ENCODE measurements around the gene PRIMA1. TPM values are rescaled to one million over a fixed set of nuclear protein-coding genes. Genes with fewer than 3 reads are reported as not detected.

The PRIMA1 gene
- total and polyA plus RNA-seq, 9 of the 15 experiments (the other 6 are each of a cell fraction or from before 2014, with no cell fraction given) = not detected

DNA sequence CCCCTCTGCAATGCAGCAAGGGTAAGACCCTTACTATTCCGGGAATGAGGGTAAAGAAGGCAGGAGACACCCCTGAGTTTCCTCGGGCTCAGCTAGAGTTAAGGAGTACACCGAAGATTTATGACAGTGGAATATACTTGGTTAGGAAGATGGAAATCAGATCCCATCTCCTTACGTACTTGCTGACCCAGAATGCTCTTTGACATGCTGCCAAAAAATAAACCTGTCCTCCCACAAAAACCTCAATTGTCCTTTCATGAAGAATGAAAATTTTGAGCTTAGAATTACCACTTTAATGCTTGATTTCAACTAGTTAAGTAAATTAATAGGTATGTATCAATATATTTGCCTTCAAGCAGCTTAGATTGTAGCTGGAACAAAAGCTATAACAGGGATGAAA lies 99.5 kb downstream of the PRIMA1 start (continued):
- TF ChIP-seq USF2 (CRISPR knock-in tag; IDR thresholded peaks at IDR 0.05) (no peak), PTTG1 (tag; IDR thresholded peaks at IDR 0.05; ENCODE audit: low read depth) (no peak), ZNF75A (CRISPR knock-in tag; IDR thresholded peaks at IDR 0.05) (no peak)

DNA sequence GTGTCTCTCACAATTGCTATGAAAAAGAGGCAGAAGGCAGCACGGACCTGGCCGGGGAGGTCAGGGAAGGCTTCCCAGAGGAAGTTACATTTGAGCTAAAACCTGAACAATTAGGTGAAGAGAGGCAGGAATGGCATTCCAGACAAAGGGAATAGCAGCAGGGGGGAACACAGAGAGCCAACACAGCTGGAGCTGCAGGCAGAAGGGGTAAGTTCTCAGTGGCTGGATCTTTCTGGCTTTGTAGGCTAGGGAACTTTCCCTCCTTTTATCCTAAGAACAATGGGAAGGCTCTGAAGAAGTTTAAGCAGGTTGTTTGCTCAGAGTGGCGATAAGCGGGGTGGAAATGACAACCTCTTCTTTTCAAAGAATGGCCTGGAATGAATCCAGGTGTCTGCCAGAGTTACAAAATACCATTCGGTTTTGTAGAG lies 100.0 kb downstream of the PRIMA1 start:
- Histone ChIP-seq H3K27ac (ENCODE audit: extremely low read depth, low read depth, low read length) (no peak overlapping the region), H2AFZ (ENCODE audit: low read depth, low read length) (no peak overlapping the region), H3K79me2 (ENCODE audit: control insufficient read depth, insufficient read depth, low read length) (no peaks in the 10 kb centered on the region), H3K9me3 (replicated peaks; ENCODE audit: control insufficient read depth, insufficient read depth, low read depth, low read length) (no peaks in the 10 kb centered on the region), H3K9me1 (ENCODE audit: control insufficient read depth, insufficient read depth, low read length) (no peaks in the 10 kb centered on the region), H3K9ac (ENCODE audit: insufficient read depth in 1 of 2, low read depth in 2 of 2, low read length in 2 of 2) (no peak overlapping the region), H3K4me2 (ENCODE audit: insufficient read depth, low read length) (no peak overlapping the region), H4K20me1 (replicated peaks; ENCODE audit: control insufficient read depth, insufficient read depth, low read length) (no peaks in the 10 kb centered on the region), H3K4me3 (no peak overlapping the region), H3K36me3 (ENCODE audit: control insufficient read depth, insufficient read depth, low read length) (no peaks in the 10 kb centered on the region), H3K27me3 (ENCODE audit: control insufficient read depth in 2 of 2, insufficient read depth in 2 of 2, low read length in 2 of 2) (no peaks in the 10 kb centered on the region; a peak in 2 of 5 replicates), H3K4me1 (replicated peaks in 1 of 2; ENCODE audit: control insufficient read depth in 2 of 2, insufficient read depth in 2 of 2, low read length in 2 of 2) (no peaks in the 10 kb centered on the region)
- in situ Hi-C loops (cut with MboI) = no loop called here
- no TSS peak for BruUV-seq (replicated peaks)
- FAIRE-seq = no peak
- intact Hi-C loops (cut with micrococcal nuclease) = no loop called here
- ATAC-seq = no peak
- ChIA-PET CTCF (ENCODE audit: low intra/inter-chr PET ratio) (no interaction called here), POLR2A (no interaction called here)
- 0% methylated on average over 5 of the region's 5 CpGs for WGBS (ENCODE audit: insufficient coverage, low coverage, missing lambda C conversion rate)
- DNase-seq (ENCODE audit: extremely low read depth in 1 of 4, low spot score in 3 of 4) = no peak
- TF ChIP-seq ZNF583 (CRISPR knock-in tag; IDR thresholded peaks at IDR 0.05) (no peak), RNF2 (IDR thresholded peaks at IDR 0.05) (no peak), ZNF445 (CRISPR knock-in tag; IDR thresholded peaks at IDR 0.05; ENCODE audit: low read depth) (no peak), POLR2AphosphoS5 (IDR thresholded peaks at IDR 0.05; ENCODE audit: control insufficient read depth, insufficient read depth, low read depth, low read length) (no peak), RBM17 (IDR thresholded peaks at IDR 0.05; ENCODE audit: borderline replicate concordance, low read depth, low read length) (no peak), ZFP36 (IDR thresholded peaks at IDR 0.05; ENCODE audit: low read depth, low read length, partially characterized antibody) (no peak), ZNF717 (CRISPR knock-in tag; IDR thresholded peaks at IDR 0.05) (no peak), PRMT5 (CRISPR knock-in tag; IDR thresholded peaks at IDR 0.05) (no peak), NR3C1 (CRISPR knock-in tag; IDR thresholded peaks at IDR 0.05) (no peak), ZNF408 (CRISPR knock-in tag; IDR thresholded peaks at IDR 0.05; ENCODE audit: low read depth) (no peak), ADNP (tag; IDR thresholded peaks at IDR 0.05) (no peak), ZNF274 (IDR thresholded peaks at IDR 0.05; ENCODE audit: borderline replicate concordance, low read depth, low read length) (no peak)
- TF ChIP-seq, protein P1, sequence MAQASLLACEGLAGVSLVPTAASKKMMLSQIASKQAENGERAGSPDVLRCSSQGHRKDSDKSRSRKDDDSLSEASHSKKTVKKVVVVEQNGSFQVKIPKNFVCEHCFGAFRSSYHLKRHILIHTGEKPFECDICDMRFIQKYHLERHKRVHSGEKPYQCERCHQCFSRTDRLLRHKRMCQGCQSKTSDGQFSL (CRISPR knock-in tag; IDR thresholded peaks at IDR 0.05) = no peak
- TF ChIP-seq, protein P1 (tag; IDR thresholded peaks at IDR 0.05) = no peak
